HG03442 (cell line): ENCODE results near the gene OR52A5.

Experiments used
- ATAC-seq: cut with Tn5 transposase; IDR thresholded peaks from one replicate; pipeline ENCODE4 v1.9.1; 2021; ENCODE audit warnings: mild to moderate bottlenecking, moderate library complexity; ENCODE audit not compliant: unreplicated experiment

Gene OR52A5

DNA sequence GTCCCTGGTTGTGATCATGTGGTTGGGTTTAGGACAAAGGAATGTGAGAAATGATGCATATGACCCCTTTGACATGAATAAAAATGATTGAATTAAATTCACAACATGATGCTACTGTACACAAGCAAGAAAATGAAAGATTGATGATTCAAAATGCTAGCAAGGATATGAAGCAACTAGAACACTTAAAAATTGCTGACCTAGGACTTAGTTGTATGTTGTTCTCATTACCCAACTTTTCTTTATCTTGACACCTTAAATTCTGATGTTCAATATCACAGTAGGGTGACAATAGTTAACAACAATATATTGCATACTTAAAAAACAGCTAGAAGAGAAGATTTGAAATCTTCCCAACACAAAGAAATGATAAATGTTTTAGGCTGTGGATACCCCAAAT lies 20.6 kb downstream of the OR52A5 start:
- ATAC-seq, result no peak

GRCh38 chr11:5115339-5115738 lies 22.8 kb downstream of the OR52A5 start:
- no peak for ATAC-seq

GRCh38 chr11:5107285-5107684 lies 30.9 kb downstream of the OR52A5 start:
- ATAC-seq, result no peak

DNA sequence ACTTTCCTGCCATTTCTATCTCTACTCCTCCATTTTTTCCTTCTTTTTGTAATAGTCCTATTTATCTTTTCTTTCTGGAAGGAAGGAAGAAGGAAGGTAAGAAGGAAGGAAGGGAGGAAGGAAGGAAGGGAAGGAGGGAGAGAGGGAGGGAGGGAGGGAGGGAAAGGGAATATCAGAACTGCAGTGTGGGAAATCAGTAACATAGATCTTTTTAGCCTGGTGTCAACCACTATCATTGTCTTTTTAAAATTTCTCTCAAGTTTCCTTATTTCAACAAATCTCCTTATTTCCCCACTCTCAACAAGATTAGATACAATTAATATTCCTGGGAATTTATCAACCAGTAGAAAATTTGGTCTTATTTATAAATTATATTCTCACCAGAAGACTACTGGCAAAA lies 35.1 kb downstream of the OR52A5 start:
- no peak for ATAC-seq

- ATAC-seq, result no peak
These were observed 35.9 kb downstream of the OR52A5 start for GRCh38 chr11:5102246-5102645.

DNA sequence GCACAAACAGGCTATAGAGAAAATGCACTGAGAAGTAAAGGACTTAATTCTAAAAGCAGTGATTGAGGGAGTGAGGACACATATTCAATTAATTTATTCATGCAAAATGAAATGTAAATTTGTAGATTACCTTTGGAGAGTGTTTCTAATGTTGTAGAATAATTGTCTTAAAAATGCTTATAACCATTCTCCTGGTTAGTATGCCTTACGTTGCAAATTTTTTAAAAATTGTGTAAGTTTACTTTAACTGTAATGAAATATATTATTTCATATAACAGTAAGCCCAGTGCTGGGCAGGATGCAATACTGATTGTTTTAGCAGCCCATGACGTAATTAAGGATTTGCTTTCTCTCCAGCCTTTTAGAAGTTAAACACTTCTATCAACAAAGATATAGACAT lies 42.1 kb downstream of the OR52A5 start:
- no peak for ATAC-seq

- no peak for ATAC-seq
These were observed 45.2 kb downstream of the OR52A5 start for GRCh38 chr11:5092821-5093585.

- ATAC-seq, result no peak
These were observed 47.5 kb downstream of the OR52A5 start for GRCh38 chr11:5090668-5091067.

- ATAC-seq, result no peak
These were observed 49.6 kb downstream of the OR52A5 start for GRCh38 chr11:5088556-5088955.

- ATAC-seq, result no peak
These were observed 54.6 kb downstream of the OR52A5 start for GRCh38 chr11:5083602-5084001.

- ATAC-seq, result no peak
These were observed 56.8 kb downstream of the OR52A5 start for GRCh38 chr11:5081405-5081804.
